HG02840 (cell line): ENCODE data around the gene CCDC85B.
A peak's percentile ranks its signal among the peaks of the same experiment; 100 is the strongest.

ENCODE experiments used
- ATAC-seq: cut with Tn5 transposase; IDR thresholded peaks from one replicate; pipeline ENCODE4 v1.9.1; 2021; ENCODE audit warnings: mild to moderate bottlenecking, moderate library complexity, moderate number of reproducible peaks; ENCODE audit not compliant: unreplicated experiment, low FRiP score

The CCDC85B gene

DNA sequence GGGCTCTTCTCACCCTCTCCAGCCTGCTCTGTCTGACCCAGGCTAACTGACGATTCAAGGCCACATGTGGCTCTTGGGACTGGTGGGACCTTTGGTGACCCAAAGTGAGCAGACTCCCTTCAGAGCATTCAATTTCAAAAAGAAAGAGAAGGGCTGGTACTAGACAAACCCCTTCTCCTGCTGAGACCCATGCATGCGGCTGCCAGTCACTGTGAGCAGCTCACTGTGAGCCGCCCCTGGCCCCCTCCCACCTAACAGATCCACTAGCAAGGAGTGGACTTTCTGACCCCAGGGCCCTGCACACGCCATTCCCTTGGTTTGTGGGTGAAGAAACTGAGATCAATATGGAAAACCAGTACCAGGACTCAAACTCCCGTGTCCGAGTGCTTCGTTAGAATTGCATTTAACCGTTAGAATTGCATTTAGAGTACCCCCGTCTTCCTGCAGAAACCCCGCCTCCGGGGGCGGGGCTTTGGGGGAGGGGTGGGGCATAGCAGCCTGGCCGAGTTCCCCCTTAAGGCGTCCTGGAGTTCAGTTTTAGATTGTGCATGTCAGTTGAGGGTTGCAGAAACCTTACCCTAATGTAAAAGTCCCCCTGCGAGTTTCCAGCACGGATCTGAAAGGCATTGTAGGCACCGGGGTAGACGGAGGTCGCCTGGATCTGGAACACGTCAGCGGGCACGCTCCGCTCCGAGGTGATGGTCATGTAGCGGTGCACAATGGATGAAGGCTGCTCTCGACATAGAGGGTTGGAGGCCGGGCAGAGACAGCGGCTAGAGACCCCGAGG, 23.0 kb upstream of the CCDC85B start:
- no peak for ATAC-seq

DNA sequence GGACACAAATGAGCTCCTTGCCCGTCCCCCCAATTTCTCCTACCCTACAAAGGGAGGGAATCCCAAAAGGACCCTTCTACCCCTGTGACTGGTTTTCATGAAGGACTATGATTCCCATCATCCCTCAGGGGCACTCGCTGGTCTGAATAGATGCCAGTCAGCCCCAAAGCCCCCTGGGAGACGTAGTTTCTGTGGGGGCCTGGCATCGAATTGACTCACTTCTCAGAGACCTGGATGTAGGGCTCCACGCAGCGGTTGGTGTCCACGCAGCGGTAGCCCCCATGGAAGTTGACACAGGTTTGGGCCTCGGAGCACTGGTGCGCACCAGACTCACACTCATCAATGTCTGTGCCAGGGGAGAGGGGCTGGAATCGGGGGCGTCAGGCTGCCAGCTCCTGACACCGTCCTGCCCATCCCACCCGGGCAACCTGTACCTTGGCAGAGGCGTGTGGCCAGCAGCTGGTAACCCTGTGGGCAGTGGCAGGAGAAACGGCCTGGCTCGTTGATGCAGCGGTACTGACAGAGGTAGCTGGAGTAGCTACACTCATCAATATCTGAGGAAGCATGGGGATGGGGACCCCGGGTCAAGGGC, 22.3 kb upstream of the CCDC85B start:
- ATAC-seq = no peak

- ATAC-seq = no peak
Measured at GRCh38 chr11:65868907-65869306, 21.6 kb upstream of the CCDC85B start.

DNA sequence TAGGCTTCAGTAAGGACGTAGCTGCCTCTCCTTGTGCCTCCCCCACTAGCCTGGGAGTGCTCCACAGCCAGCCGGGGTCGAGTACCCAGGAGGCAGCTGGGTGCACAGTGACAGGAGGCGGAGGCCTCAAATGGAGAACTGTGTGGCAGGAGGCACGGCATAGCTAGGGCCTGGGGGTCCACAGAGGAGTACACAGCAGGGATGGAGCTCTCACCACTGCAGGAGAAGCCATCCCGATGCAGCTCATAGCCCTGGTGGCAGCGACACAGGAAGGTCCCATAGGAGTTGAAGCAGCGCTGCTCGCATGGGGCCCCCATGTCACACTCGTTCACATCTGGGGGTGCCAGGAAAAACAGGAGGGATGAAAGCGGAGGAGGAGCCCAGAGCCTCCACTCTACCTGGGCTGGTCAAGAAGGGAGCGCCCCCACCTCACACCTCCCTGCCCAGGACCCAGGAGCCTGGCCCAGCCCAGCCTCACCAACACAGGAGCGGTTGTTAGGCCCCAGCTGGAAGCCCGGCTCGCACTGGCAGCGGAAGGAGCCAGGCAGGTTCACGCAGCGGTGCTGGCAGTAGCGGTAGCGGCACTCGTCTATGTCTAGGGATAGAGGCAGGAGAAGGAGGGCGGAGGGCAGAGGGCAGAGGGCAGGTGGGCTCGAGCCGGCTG, 20.7 kb upstream of the CCDC85B start:
- ATAC-seq = no peak

DNA sequence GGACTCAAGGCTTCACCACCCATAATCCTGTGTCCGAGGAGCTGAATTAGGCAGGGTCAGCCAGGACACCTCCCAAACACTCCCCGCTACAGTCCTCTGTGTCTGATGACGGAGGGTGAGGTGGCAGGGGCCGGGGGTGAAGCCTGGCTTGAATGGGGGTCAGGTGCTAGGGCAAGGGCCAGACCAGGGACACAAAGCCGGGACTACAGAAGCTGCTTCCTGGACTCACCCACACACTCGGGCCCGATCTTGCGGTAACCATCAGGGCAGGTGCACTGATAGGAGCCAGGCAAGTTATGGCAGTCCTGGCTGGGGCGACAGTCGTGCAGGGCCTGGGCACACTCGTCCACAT, 20.2 kb upstream of the CCDC85B start:
- no peak for ATAC-seq

DNA sequence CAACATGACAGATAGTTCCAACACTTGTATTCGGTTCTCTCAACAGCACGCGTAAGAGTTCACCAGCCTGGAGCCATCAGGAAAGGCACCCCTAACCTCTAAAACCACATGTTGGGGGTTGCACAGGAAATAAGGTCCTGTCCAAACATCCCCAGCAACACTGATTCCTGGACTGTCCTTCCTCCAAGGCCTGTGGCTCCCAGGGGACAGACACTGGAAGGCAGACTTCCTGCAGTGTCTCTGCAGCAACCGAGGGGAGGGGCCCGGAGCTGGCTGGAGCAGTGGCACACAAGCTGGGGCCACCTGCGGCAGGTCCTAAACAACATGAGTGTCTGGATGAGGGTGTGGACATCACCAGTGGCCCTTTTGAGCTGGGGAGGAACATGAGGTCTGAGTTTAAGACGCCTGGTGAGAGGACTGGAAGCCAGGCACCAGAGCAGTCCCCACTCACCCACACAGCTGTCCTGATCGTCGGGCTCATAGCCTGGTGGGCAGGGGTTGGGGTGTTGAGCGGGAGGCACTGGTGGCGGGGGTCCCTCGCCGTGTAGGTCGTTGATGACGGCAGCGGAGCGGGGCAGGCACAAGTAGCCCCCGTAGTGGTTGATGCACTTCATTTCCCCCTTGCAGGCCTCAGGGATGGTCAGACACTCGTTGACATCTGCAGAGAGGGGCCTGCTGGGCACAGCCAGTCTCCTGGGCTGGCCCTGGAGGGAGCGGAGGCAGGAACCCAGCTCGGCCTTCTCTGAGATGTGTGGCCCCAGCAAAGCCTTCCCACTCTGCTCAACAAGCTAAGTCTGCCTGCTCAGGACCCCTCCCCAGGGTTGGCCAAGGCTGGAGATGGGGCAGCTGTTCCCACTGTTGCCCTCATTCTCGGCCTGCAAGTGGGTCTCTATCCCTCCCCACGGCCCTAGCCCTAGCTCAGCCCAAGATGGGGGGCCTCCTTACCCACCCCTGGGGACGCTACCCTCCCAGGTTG, 19.5 kb upstream of the CCDC85B start:
- no peak for ATAC-seq

- no peak for ATAC-seq
Measured at GRCh38 chr11:65871811-65872548, 18.5 kb upstream of the CCDC85B start.

DNA sequence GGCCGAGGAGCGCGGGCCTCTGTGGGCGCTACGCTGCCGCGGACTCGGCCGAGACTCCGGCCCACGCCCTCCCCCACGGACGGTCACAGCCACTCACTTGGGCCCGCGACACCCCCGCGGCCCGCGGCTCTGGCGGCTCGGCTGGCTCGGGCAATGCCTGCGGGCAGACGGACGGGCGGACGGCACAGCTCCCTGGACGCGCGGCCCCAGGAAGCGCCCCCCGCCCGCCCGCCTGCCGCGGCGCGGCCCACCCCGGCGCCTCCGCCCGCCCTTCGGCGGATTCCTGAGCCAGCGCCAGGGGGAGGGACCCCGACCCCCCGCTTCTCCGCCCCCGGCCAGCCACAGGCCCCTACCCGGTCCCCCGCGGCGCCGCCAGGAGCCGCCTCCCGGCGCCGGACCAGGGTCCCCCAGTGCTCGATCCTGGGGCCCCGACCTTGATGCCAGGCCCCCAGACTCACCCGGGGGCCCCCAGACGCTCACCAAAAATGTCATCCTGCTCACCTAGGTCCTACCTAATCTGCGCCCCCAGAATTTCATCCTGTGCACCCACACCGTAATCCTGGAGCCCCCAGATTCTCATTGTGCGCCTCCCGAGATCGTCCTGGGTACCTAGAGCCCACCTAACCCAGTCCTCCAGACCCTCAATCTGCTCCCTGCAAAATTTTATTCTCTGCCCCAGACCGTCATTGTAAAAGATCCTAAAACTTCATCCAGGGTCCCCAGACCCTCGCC, 17.7 kb upstream of the CCDC85B start, which contains the start of gene EFEMP2:
Gene EFEMP2 (minus strand): TSS at position 215 of the 732 bp plus-strand sequence. CDS start 446 bp downstream, outside the sequence.
- ATAC-seq = no peak

- peak; percentile 78 for ATAC-seq
Measured at GRCh38 chr11:65873318-65874156, 16.9 kb upstream of the CCDC85B start.

DNA sequence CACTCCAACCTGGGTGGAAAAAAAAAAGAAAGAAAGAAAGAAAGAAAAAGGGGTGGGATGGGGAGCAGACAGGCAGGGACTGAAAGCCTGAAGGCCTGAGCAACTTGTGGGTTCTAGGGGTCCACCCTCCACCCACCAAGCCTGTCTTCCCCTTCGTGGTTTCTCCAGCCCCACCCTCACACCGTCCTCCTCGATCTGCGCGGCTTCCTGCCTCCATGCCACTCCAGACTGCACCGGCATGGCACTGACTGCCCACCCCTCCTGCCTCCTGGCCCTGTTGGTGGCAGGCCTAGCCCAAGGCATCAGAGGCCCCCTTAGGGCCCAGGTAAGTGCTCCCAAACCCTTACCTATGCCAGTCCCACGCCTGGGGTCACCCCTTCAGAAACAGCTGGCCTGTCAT, 10.9 kb upstream of the CCDC85B start, which contains the start of gene CTSW:
Gene CTSW (plus strand): TSS at position 221 of the 400 bp plus-strand sequence. CDS start 18 bp downstream, at position 239.
- no peak for ATAC-seq

DNA sequence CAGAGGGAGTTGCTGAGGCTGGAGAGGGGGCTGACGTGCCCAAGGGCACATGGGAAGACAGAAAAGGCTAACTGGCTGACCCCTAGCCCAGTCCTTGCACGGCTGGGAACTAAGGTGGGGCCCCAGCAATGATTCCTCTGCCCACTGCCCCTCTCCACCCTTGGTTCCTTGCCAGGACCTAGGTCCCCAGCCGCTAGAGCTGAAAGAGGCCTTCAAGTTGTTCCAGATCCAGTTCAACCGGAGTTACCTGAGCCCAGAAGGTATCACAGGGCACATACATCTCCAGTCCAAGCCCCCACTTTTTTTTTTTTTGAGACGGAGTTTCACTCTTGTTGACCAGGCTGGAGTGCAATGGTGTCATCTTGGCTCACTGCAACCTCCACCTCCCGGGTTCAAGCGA, 10.4 kb upstream of the CCDC85B start:
- ATAC-seq = no peak

DNA sequence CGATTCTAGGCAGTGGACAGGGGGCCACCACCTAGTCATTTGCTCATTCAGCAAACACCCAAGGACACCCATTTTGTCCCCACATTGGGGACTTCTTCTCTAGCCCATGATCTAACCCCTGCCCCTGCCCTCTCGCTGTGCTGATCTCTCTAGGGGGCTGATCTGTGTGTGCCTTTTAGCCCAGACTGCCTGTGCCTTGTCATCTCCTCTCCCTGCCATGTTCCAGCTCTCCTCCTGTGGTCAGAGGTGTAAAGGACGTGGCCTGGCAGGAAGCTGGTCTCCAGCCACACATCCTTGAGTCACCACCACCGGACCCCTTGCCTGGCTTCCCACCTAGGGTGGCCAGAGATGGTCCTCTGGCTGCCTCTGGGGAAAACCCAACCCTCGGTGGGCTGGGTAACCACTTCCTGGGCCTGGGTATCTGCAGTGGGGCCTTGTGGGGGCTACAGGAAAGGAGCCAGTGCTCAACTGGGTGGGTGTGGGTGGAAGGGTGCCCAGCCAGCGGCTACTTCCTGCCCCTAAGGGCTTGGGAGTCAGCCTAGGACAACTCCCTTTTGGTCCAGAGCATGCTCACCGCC, 9.5 kb upstream of the CCDC85B start:
- ATAC-seq = no peak

GRCh38 chr11:65882120-65883057, 8.1 kb upstream of the CCDC85B start:
- ATAC-seq = no peak

DNA sequence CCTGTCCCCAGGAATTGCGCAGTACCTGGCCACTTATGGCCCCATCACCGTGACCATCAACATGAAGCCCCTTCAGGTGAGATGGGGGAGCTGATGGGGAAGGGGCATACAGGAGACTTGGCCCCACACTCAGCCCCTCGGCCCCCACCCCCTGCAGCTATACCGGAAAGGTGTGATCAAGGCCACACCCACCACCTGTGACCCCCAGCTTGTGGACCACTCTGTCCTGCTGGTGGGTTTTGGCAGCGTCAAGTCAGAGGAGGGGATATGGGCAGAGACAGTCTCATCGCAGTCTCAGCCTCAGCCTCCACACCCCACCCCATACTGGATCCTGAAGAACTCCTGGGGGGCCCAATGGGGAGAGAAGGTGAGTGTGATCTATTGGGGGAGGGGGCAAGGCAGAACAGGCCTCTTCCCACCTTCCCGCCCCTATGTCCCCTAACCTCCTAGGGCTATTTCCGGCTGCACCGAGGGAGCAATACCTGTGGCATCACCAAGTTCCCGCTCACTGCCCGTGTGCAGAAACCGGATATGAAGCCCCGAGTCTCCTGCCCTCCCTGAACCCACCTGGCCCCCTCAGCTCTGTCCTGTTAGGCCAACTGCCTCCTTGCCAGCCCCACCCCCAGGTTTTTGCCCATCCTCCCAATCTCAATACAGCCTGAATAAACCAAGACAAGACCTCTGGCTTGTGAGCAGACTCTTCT, 7.3 kb upstream of the CCDC85B start:
- ATAC-seq = no peak

DNA sequence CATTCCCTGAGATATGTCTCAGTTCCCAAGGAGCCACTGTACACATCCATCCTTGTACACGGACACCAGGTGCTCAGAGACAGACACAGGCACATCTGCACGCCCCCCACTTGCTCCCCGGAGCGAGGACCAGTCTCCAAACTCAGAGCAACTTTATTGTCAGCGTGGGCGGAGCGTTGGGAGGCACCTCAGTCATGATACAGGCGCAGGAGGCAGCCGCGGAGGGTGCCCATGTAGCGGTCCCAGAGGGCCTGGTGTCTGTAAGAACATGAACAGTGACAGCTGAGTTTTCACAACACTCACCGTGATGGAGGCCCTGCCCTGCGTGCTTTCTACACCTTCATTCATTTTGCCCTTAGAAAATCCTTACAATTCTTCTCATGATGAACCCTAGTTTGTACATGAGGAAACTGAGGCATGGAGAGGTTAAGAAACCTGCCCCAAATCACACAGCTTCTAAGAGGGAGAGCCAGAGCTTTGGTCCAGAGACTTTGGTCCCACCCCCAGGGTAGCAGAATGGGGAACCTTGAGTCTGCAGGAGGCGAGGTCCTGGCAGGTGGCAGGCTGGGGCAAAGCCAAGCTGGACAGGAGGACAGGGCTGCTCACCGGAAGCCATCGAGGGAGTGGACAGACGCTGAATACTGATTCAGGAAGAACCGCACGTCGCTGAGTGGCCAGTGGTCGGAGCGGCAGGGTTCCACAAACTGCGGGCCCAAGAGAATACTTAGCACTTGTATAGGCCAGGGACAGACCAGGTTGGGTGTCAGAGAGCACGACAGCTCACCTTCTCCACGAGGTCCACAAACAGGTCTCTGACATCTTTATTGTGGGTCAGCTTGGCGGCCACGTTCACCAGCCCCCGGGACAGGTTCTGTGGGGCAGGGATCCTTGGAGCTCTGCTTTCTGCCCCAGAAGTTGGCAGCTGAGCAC, 6.4 kb upstream of the CCDC85B start:
- ATAC-seq = no peak
